Retina (tissue), 1 donor: ENCODE results near the gene TNS2.
"Not testable (repeated sequence)": the region's sequence is repeated elsewhere in the genome, so short reads cannot be mapped to it uniquely, and the experiment has no call there.

Experiments
- DNase-seq: peaks from one replicate; pipeline ENCODE4 v3.0.0-alpha.2; 2016

TNS2 gene

DNA sequence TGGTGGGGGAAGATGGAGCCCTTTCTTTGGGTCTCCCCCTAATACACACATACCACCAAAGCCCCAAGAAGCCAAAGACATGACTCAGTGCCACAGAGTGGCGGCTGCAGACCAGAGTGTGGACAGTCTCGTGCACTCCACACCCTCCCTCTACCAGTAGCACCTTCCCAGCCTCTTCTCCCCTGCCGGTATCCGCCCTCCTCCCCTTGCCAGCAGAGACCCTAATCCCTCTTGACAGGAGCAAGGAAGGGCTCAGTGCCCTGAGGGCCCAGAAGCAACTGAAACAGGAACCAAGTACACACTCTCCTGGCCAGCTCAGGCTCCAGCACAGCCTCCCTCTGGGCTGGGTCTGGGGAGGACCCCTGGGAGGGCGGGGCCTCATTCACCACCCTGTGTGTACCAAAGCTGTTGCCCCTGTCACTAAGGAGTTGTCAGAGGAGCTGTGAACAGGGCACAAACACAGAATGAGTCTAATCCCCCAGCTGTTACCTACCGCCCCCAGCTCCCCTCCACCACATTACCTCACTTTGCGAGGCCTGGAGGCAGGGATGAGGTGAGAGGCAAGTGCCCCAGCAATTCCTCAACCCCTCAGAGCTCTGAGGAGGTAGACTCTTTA lies 21.1 kb downstream of the TNS2 start:
- peak; percentile 40 for DNase-seq

DNA sequence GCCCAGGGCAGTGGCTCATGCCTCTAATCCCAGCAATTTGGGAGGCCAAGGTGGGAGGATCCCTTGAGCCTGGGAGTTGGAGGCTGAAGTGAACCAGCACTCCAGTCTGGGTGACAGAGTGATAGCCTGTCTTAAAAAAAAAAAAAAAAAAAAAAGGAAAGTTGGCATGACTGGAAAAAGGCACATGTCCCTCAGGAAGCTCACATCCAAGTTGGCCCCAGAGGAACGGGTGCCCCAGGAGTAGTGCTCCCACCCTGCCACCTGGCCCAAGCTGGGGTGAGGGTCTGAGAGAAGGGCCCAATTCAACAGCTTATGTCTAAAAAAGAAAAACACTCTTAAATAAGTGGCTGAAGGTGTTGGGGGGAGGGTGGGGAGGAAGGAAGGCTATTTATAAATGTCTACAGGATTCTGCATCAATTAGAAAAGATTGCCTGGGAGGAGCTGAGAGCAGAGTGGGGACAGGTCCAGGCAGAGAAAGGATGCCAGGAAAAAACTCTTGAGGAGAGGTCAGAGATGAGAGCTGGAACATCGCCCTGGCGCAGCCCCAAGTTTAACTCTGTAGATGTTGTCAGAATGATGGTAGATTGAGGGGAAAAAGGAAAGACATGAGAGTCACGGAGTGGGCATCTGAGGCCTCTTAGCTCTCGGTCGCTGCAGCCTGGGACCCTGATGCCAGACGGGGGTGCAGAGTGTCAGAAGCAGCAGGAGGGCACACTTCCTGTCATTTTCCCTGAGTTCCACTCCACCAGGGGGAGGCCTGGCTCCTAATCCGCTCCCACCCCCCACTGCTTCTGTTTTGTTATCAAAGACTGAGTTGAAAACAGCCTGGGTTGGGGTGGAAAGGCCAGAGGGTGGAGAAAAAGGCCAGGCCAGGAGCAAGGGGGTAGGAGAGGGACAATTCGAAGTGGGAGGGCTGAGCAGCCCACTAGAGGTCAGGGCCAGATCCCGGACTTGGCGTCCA lies 22.0 kb downstream of the TNS2 start:
- peak; percentile 14 for DNase-seq

DNA sequence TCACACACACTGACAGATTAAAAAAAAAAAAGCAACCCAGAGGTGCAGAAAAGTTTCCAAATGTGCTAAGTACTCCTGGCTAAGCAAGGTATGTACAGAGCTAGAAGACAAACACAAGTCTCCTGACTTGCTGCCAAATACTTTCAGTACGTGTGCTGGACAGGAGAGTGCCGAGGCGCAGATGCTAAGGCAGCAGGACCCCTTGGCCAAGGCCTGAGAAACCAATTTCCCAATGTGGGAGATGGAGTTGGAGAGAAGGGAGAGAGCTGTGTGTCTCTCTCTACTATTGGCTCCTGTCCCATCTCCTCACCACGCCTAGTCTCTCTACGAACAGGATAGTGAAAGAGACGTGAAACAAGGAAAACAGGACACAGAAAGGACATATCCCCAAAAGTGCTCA lies 24.0 kb downstream of the TNS2 start:
- no peak for DNase-seq

DNA sequence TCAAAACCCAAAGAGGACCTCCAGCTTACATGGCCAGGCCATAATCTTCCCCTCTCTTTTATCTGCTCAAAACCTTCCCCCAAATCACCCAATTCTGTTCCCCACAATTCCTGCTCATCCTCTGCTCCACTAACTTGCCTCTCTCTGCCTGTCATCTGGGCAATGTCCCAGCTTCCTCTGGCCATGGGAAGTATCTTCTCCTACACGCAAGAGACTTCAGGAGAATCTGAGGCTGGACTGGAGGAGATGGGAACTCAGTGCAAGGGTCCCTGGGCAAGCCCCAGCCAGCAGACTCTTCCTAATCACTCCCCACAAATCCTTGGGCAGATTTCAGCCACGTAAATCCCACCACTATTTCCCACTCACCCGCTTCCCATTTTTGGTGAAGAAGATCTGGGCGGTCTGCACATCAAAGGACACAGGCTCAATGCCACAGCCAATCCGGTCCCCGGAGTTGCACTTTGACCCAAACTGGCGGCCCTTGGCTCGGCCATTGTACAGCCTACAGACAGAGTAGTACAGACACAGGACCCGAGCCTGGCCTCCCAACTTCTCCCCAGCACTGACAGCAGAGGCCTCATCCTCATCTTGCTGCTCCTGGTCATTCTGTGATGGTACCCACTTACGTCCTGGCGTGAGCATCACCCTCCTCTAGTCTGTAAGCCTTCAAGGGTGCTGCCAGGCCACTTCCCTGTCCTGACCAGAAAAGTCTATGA lies 24.6 kb downstream of the TNS2 start:
- DNase-seq = no peak

DNA sequence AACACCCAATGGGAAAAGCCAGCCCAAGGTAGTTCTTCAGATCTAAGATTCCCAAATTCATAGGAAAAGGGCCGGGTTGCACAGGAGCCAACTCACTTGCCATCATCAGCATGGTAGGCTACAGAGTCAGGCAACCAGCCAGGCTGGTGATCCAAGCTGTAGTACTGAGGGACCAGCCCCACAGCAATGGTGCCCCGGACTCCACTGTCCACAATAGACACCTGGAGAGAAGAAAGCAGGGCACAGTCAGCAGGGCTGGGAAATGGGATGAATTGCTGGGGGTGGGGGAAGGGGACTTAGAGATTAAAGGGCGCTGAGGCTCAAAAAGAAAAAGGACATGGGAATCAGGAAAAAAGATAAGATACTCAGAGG lies 25.1 kb downstream of the TNS2 start:
- no peak for DNase-seq

DNA sequence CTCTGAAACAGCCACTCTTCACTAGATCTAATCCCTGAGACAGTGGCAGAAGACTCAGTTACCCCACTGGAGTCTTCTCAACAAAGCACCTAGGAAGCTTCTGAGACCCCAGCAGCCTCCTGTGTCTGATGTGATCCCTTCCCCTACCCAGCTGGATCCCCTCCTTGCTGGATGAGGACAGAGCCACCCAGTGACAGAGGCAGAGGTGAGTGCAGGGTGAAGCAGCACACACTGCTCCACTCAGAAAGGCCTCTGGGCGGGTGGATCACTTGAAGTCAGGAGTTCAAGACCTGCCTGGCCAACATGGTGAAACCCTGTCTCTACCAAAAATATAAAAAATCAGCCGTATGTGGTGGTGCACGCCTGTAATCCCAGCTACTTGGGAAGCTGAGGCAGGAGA lies 26.6 kb downstream of the TNS2 start:
- no peak for DNase-seq

DNA sequence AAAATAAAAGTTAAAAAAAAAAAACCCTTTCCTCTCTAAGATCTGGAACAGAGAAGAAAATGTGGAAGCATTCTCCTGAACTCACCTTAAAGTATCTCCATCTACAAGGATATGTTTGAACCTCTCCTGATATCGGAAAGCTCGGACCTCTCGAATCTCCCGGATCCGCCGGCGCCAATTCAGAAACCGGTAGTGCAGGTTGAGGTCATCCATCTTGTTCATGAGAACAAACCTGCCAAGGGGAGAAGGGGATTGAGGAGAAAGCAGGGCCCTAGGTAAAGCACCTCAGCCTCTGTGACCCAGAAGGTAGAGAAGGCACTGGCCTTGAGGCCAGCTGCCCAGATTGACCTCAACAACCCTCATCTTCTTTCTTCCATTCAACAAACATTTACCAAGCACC lies 27.2 kb downstream of the TNS2 start:
- DNase-seq = no peak

DNA sequence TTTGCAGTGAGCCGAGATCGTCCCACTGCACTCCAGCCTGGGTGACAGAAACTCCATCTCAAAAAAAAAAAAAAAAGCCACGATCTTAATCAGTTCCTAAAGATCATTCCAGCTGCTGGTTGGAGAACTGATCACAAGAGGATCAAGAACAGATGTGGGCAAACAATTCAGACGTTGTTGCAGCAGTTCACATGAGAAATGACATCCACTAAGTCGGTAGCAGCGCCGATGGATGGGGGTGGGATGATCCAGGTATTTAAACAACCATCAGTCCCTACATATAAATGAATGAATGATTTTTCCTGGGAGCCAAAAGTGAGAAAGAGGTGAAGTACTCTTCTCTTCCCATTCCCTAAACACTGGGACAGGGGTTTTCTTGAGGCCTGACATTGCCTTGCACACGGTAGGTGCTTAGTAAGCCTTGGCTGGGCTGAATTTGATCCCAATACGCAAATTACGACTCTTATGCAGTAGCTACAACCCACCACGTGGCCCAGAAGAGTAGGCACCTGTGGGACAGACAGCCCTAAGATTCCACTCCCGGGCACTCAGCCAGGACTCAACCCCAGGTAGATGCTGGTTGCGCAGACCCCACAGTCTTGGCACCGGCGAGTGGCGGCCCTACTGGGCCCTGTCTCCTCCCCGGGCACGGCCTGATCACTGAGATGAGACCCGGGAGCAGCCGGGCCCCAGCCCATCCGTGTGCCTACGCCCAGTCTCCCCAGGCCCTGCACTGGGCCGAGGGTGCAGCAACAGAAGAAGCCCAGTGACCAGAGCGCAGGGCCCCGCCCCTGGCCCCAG lies 28.8 kb downstream of the TNS2 start:
- no peak for DNase-seq

DNA sequence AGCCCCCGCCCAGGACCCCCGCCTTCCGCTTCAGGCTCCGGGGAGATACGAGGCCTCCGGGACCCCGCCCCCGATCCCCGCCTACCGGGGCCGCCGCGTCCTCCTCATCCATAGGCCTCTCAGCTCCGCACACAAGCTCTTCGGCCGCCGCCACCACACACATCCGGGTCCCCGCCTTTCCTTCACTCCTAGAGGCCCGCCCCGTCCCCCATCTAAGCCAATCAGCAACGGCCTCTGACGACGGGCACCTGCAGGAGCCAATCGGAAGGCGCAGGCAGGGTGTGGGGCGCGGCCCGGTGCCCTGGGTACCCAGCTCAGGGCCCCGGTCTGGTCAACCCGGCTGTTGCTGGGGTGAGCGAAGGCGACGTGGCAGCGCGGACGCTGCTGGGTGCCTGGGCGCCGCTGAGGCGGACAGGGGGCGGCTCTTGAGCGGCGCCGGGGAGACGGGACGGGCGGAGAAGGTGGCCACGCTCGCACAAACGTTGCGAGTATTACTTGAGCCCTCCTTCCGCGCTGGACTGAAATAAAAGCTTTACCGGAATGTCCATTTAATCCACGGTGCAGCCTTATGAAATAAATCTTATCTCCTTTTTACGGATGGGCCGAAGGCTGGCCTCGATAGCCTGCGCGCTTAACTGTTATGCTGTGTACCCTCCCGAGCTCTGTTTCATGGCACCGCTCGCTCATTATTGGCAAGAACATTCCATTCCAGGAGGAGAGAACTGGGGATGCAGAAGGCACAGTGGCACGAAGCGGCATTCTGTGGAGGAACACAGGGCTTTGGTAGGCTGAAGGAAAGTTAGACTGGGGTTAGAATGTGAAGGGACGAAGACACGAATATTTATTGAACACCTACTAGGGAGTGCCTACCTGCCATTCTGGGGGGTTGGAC lies 29.6 kb downstream of the TNS2 start, which contains the start of gene SPRYD3:
TSS of gene SPRYD3 (minus strand) at position 165 of the 892 bp plus-strand sequence. CDS start at position 108, 57 bp downstream.
- DNase-seq = peak; percentile 99

DNA sequence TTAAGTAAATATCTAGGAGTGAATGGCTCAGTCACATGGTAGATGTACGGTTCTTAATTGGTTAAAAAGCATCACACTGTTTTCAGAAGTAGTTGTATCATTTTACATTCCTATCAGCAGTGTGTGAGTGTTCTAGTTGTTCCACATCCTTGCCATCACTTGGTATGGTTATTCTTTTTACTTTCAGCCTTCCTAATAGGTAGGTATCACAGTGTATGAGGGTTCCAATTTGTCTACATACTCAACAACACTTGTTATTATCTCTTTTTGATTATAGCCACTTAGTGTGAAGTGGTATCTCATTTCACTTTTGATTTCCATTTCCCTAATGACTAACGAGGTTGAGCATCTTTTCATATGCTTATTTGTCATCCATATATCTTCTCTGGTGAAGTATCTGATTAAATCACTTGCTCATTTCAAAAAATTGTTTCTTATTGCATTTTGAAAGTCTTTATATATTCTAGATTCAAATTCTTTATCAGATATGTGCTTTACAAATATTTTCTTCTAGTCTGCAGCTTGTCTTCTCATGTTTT lies 32.8 kb downstream of the TNS2 start:
- DNase-seq = no peak

DNA sequence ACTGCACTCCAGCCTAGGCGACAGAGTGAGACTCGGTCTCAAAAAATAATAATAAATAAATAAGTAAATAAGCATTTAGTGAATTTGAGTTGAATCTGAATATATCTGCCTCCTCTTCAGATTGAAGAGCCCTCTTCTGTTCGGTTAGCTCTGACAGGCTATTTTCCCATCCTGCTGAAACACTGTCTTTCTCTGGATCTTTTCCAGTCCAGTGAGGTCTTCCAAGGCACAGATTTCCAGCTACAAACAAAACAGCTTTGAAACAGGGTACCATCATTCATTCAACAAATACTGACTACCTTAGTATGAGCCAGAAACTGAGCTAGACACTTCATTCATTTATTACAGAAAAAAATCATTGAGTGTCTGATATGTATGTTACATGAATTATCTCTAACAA lies 36.5 kb downstream of the TNS2 start:
- DNase-seq = no peak

DNA sequence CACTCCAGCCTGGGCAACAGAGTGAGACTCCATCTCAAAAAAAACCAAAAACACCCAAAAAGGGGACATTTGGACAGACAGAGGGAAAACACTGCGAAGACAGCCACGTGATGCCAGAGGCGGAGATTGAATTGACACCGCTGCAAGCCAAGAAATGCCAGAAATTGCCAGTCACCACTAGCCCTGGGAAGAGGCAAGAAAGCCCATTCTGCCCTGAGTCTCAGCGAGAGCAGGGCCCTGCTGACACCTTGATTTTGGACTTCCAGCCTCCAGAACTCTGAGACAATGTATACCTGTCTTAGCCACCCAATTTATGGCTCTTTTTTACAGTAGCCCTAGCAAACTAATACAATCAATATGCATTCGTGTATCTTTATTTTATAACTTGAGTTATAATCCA lies 40.2 kb downstream of the TNS2 start:
- DNase-seq = no peak

DNA sequence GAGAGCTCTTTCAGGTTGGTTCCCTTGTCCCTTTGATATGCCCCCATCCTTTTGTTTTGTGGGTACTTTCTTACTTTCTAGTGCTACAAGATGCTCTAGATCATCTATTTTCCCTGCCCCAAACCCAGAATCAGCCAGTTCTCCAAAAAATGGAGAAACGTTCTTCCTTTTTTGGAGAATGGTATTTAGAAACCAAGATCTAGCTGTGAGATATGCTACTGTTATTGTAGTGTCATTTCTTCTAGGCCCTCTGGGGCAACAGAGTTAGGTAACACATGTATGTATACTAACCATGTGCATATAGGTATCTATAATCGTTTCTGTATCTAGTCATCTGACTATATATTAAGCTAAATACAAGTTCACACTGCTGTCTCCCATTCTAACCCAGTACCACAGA lies 40.7 kb downstream of the TNS2 start:
- no peak for DNase-seq

DNA sequence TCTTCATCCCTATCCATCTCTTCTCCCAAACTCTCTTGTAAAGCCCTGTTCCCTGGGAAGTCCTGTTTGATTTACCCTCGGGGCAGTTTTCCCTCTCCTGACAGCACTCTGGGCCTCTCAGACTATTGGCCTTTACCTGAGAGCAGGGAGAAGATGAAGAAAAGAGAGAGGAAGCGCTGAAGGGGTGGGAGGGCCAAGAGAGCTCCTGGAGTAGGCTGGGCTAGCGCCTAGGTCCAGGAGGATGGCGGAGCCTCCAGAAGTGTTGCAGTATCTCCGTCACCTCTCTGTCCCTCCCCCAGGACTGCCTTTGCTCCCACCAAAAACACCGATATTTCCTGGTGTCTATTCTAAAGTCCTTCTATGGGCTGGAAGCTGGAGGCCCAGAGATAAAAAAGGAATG lies 41.9 kb downstream of the TNS2 start:
- DNase-seq = no peak

DNA sequence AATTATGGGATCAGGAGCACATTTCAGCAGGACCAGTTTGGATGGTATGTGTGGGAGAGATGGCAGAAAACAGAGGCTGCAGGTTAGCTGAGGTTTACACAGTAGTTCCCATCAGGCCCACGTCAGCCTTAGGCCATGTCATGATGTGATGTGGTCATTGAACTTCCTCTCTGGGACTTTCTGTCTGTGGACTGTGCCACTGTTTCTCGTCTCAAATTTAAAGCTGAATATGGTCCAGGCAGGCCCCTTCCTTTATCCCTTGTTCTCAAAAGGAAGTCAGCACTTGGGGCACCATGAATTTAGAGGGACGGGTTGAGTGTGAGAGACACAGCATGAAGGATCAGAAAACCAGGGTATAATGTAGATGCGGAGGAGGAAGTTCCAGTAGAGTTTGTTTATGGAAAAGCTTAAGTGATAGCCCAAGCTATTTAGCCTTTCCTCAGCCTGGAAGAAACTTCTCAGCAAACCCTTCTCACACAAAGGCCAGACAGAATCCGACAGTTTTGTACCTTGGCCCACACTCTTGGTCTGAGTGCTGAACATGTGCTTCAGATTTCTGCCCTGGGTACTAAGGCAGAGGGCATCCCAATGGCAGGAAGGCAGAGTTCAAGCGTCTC lies 44.0 kb downstream of the TNS2 start:
- DNase-seq = no peak

DNA sequence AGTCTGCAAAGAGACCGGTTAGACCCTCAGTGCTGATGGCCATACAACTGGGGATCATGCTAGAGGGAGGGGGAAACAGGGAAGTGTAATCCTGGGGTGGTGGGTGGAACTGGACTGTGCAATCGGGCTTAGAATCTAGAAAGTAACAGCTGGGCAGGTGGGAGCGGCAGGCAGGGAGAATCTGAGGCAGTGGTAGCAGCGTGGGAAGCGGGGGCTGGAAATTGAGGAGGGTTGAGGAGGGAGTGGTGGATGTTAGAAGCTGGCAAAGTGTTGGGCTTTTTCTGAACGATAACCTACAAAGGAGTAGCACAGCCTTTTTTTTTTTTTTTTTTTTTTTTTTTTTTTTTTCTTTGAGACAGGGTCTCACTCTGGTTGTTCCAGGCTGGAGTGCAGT lies 44.5 kb downstream of the TNS2 start:
- no peak for DNase-seq

DNA sequence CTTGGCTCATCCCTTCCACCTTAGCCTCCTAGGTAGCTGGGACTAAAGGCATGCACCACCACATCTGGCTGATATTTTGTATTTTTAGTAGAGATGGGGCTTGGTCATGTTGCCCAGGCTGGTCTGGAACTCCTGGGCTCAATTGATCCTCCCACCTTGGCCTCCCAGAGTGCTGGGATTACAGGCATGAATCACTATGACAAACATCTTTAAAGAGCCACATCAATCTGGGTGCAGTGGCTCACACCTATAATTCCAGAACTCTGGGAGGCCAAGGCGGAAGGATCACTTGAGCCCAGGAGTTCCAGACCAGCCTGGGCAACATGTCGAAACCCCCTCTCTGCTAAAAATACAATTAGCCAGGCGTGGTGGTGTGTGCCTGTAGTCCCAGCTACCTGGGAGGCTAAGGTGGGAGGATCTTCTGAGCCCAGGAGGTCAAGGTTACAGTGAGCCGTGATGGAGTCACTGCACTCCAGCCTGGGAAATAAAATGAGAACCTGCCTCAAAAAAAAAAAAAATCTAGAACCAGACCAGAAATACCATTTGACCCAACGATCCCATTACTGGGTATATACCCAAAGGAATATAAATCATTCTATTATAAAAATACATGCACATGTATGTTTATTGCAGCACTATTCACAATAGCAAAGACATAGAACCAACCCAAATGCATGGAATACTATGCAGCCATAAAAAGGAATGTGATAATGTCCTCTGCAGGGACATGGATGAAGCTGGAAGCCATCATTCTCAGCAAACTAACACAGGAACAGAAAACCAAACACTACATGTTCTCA lies 45.1 kb downstream of the TNS2 start:
- DNase-seq = not testable (repeated sequence)

DNA sequence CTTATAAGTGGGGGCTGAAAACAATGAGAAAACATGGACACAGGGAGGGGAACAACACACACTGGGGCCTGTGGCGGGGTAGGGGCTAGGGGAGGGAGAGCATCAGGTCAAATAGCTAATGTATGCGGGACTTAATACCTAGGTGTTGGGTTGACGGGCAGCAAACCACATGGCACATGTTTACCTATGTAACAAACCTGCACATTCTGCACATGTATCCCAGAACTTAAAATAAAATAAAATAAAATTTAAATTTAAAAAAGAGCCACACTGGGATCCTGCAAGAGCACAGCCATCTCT lies 45.7 kb downstream of the TNS2 start:
- DNase-seq = not testable (repeated sequence)

DNA sequence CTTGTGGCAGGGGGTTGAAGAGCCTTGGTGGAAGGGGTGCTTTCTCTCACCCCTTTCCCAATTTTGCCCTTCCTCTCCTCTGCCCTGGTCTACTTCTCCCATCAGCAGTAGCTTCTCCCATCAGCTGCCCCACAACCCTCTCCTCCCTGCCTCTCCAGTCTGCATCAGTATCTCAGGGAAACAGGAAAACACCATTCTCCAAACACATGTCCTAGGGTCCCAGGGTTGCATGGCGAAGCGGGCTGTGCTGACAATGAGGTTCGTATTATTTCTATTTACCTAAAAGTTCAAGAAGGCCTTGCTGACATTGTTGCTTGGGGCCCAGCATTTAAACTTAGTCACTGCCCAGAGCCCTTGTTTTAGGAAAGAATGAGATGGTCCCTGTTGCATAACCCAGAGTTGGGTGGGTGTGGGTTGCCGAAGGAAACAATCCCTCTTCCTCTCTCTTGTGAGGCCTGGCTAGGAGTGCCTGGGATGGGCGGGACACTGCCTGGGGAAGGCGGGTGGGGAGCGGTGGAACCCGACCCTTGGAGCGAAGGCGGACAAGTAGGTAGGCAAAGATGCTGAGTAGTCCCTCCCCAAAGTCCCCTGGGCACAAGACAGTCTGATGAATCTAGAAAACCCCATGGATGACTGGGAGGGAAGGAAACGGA lies 46.4 kb downstream of the TNS2 start:
- DNase-seq = no peak

DNA sequence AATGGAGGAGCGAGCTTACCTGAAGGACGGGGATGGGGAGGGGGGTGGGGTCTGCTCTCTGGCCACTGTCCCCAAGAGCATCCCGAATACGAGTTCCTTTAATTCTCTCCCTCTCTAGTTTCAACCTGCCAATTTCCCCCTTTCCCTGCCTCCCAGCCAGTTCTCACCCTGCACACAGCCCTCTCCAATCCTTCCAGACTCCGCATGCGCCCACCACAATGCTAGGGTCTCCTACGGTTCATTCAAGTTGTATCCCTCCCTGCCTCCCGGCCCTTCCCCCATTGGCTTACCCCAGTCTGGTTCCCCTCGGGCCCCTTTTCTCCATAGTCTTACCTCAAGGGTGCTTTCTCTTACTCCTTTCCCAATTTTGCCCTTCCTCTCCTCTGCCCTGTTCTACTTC lies 46.9 kb downstream of the TNS2 start:
- DNase-seq = peak; percentile 34
